Measurements from ENCODE around the gene COL23A1. TPM values are rescaled to one million over a fixed set of nuclear protein-coding genes. Genes with fewer than 3 reads are reported as not detected.
A peak's percentile ranks its signal among the peaks of the same experiment; 100 is the strongest.
"Not testable (repeated sequence)": the region's sequence is repeated elsewhere in the genome, so short reads cannot be mapped to it uniquely, and the experiment has no call there.

Gene COL23A1
- total RNA-seq, 2 donors from 2014 or later, result 1.5 to 2.5 TPM

GRCh38 chr5:178231539-178232123 is 358.6 kb downstream of the COL23A1 start:
- DNase-seq (ENCODE audit: low spot score), result no peak
- no peak for ATAC-seq (ENCODE audit: insufficient number of reproducible peaks, low FRiP score, low read depth)

DNA sequence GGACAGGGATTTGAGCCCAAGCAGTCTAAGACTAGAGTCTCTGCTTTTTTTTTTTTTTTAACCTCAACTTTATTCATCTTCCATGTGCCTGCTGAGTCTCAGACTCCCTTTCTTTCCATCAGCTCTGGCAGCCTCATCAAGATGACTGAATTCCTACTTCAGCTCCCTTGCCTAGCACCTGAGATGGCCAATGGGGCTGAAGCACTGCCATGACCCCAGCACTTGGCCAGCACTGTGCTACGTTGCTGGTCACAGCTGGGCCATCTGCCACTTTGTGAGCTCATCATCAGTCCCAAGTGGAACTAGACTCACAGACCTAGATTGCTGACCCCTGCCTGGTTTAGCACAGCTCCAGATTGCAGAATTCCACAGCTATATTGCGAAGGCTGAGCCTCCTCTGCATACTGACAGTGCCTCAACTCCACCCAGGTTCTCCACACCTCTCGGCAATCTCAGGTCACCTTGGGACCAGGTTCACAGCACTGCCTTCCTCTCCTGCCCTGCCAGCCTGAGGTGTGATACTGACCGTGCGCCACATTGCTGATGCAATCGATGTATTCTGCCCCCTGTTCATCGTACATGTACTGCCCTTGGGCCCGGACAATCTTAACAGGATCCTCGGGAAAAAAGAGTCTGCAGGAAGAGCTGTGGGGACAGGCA is 359.2 kb downstream of the COL23A1 start:
- no peak for ATAC-seq (ENCODE audit: insufficient number of reproducible peaks, low FRiP score, low read depth)
- peak overlapping the region in 1 of 2 donors; percentile 93 for H3K27ac ChIP-seq

More at GRCh38 chr5:178231539-178232123, 358.6 kb downstream of the COL23A1 start:
- no peaks in the 10 kb centered on the region for H3K27me3 ChIP-seq (replicated peaks; ENCODE audit: insufficient read depth)
- peaks cover 20% of the 10 kb centered on the region for H3K36me3 ChIP-seq
- peak overlapping the region; percentile 89 to 93 for H3K27ac ChIP-seq
- H3K4me1 ChIP-seq (ENCODE audit: control insufficient read depth in 1 of 2, low read depth in 2 of 2), result peaks cover 12 to 27% of the 10 kb centered on the region in 2 donors
- H3K9me3 ChIP-seq, result no peaks in the 10 kb centered on the region
- TF ChIP-seq, protein P1, sequence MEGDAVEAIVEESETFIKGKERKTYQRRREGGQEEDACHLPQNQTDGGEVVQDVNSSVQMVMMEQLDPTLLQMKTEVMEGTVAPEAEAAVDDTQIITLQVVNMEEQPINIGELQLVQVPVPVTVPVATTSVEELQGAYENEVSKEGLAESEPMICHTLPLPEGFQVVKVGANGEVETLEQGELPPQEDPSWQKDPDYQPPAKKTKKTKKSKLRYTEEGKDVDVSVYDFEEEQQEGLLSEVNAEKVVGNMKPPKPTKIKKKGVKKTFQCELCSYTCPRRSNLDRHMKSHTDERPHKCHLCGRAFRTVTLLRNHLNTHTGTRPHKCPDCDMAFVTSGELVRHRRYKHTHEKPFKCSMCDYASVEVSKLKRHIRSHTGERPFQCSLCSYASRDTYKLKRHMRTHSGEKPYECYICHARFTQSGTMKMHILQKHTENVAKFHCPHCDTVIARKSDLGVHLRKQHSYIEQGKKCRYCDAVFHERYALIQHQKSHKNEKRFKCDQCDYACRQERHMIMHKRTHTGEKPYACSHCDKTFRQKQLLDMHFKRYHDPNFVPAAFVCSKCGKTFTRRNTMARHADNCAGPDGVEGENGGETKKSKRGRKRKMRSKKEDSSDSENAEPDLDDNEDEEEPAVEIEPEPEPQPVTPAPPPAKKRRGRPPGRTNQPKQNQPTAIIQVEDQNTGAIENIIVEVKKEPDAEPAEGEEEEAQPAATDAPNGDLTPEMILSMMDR (IDR thresholded peaks at IDR 0.05), result no peak
- H3K4me3 ChIP-seq, result peak overlapping the region; percentile 72

DNA sequence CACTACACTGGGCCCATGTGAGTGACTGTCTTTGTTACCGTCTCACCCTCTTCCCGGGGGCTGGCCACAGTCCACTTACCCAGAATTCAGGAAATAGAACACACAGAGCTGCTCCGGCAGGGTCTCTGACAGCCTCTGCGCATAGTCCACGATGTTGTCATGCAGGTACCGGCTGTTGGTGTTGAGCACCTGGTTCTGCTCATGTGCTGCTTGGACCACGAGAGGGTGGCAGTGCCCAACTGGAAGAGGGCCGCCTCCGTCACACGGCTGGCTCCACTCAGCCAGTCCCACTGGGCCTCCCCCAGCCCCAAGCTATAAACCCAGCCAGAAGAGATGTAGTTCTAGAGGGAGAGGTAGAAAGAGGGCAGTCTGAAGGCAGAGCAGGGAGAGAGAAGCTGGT is 360.3 kb downstream of the COL23A1 start:
- no peak for ATAC-seq (ENCODE audit: insufficient number of reproducible peaks, low FRiP score, low read depth)
- Histone ChIP-seq H3K4me1 (ENCODE audit: control insufficient read depth in 1 of 2, low read depth in 2 of 2) (peaks cover 12 to 22% of the 10 kb centered on the region in 2 donors), H3K4me3 (no peak overlapping the region), H3K36me3 (peaks cover 21% of the 10 kb centered on the region), H3K27me3 (replicated peaks; ENCODE audit: insufficient read depth) (no peaks in the 10 kb centered on the region), H3K9me3 (no peaks in the 10 kb centered on the region), H3K27ac (no peak overlapping the region)
- no peak for DNase-seq (ENCODE audit: low spot score)
- TF ChIP-seq, protein P1 (IDR thresholded peaks at IDR 0.05), result no peak

More for the DNA sequence above, 359.2 kb downstream of the COL23A1 start:
- no peak for DNase-seq (ENCODE audit: low spot score)
- Histone ChIP-seq H3K9me3 (no peaks in the 10 kb centered on the region), H3K4me1 (ENCODE audit: control insufficient read depth in 1 of 2, low read depth in 2 of 2) (peaks cover 12 to 22% of the 10 kb centered on the region in 2 donors), H3K36me3 (peaks cover 21% of the 10 kb centered on the region), H3K27me3 (replicated peaks; ENCODE audit: insufficient read depth) (no peaks in the 10 kb centered on the region), H3K4me3 (peak overlapping the region; percentile 72)
- TF ChIP-seq, protein P1 (IDR thresholded peaks at IDR 0.05), result no peak

DNA sequence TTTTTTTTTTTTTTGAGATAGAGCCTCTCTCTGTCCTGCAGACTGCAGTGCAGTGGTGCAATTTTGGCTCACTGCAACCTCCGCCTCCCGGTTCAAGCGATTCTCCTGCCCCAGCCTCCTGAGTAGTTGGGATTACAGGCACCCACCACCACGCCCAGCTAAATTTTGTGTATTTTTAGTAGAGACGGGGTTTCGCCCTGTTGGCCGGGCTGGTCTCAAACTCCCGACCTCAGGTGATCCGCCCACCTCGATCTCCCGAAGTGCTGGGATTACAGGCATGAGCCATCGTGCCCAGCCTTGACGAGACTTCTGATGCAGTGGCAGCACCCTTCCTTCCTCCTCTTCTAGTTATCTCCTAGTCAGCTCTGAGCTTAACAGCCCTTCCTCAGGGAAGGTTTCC is 361.1 kb downstream of the COL23A1 start:
- ATAC-seq (ENCODE audit: insufficient number of reproducible peaks, low FRiP score, low read depth); DNase-seq (ENCODE audit: low spot score); H3K27ac ChIP-seq; H3K27me3 ChIP-seq (replicated peaks; ENCODE audit: insufficient read depth); H3K4me3 ChIP-seq; H3K9me3 ChIP-seq: not testable (repeated sequence)
- H3K36me3 ChIP-seq, result peaks cover 21% of the 10 kb centered on the region
- peaks cover 12 to 22% of the 10 kb centered on the region in 2 donors for H3K4me1 ChIP-seq (ENCODE audit: control insufficient read depth in 1 of 2, low read depth in 2 of 2)

- no peaks in the 10 kb centered on the region for H3K27me3 ChIP-seq (replicated peaks; ENCODE audit: insufficient read depth)
- DNase-seq (ENCODE audit: low spot score) (no peak), ATAC-seq (ENCODE audit: insufficient number of reproducible peaks, low FRiP score, low read depth) (no peak)
- H3K4me3 ChIP-seq, result no peak overlapping the region
- no peaks in the 10 kb centered on the region for H3K9me3 ChIP-seq
- peaks cover 12 to 22% of the 10 kb centered on the region in 2 donors for H3K4me1 ChIP-seq (ENCODE audit: control insufficient read depth in 1 of 2, low read depth in 2 of 2)
- no peak overlapping the region for H3K27ac ChIP-seq
- TF ChIP-seq, protein P1 (IDR thresholded peaks at IDR 0.05), result no peak
- H3K36me3 ChIP-seq, result peaks cover 21% of the 10 kb centered on the region
Measured at GRCh38 chr5:178228609-178229008, 361.6 kb downstream of the COL23A1 start.

All from thoracic aorta (tissue), 2 donors.